Left ventricle myocardium inferior (tissue), 1 donor: ENCODE data around the gene C1QL4. TPM values are rescaled to one million over a fixed set of nuclear protein-coding genes. Genes with fewer than 3 reads are reported as not detected.

Experiments used
- DNase-seq: peaks from one replicate; pipeline ENCODE4 v3.0.0-alpha.2; 2020
- H3K27ac ChIP-seq: fragments of 200-600 bp; replicated peaks from 2 replicates; pipeline ENCODE4 v1.8.0; 2021
- H3K27me3 ChIP-seq: fragments of 200-600 bp; 2 replicates; pipeline ENCODE4 v1.8.0; 2021; ENCODE audit warnings: low read depth
- H3K36me3 ChIP-seq: fragments of 200-600 bp; 2 replicates; pipeline ENCODE4 v1.8.0; 2021
- H3K4me1 ChIP-seq: fragments of 200-600 bp; 2 replicates; pipeline ENCODE4 v1.8.0; 2021
- H3K4me3 ChIP-seq: fragments of 200-600 bp; 2 replicates; pipeline ENCODE4 v1.8.0; 2021; ENCODE audit warnings: mild to moderate bottlenecking, moderate library complexity
- H3K9me3 ChIP-seq: fragments of 200-600 bp; replicated peaks from 2 replicates; pipeline ENCODE4 v1.8.0; 2021
- CTCF ChIP-seq: fragments of 200-600 bp; IDR thresholded peaks from 2 replicates; pipeline ENCODE4 v1.8.0; 2021; ENCODE audit warnings: antibody characterized with exemption, mild to moderate bottlenecking, borderline replicate concordance
- intact Hi-C: fragments of 100-400 bp; cut with micrococcal nuclease; formaldehyde crosslinking; loops from one replicate; pipeline ENCODE4 v1.11.0; 2022
- total RNA-seq: library from RNA; stranded (reverse); fragmentation: NEBNext Ultra II Directional; extraction: Animal tissue kit (Norgen Biotek cat#: 25700); gene quantifications from one replicate; pipeline ENCODE4 v1.2.1, GENCODE V29; 2021
- donor health status: DM: no; HTN: yes; CAD: no; lungs with severe emphysema.

Gene C1QL4
- total RNA-seq, 1 donor from 2014 or later = not detected

- intact Hi-C loops = no loop called here
Observed at GRCh38 chr12:49344486-49345050, 7.6 kb upstream of the C1QL4 start.

GRCh38 chr12:49342914-49343731 is 6.1 kb upstream of the C1QL4 start:
- H3K36me3 ChIP-seq = no peaks in the 10 kb centered on the region
- peaks cover 59% of the 10 kb centered on the region for H3K4me1 ChIP-seq
- intact Hi-C loops = no loop called here
- H3K27me3 ChIP-seq = peaks cover 100% of the 10 kb centered on the region
- H3K4me3 ChIP-seq = peak overlapping the region; percentile 62
- no peaks in the 10 kb centered on the region for H3K9me3 ChIP-seq
- TF ChIP-seq CTCF = no peak
- no peak overlapping the region for H3K27ac ChIP-seq
- no peak for DNase-seq

More at GRCh38 chr12:49344486-49345050, 7.6 kb upstream of the C1QL4 start:
- no peaks in the 10 kb centered on the region for H3K9me3 ChIP-seq
- TF ChIP-seq CTCF = no peak
- H3K36me3 ChIP-seq = no peaks in the 10 kb centered on the region
- peaks cover 61% of the 10 kb centered on the region for H3K4me1 ChIP-seq
- H3K27me3 ChIP-seq = peaks cover 100% of the 10 kb centered on the region
- DNase-seq = no peak
- no peak overlapping the region for H3K27ac ChIP-seq
- H3K4me3 ChIP-seq = peak overlapping the region; percentile 63

GRCh38 chr12:49342066-49342913 is 5.3 kb upstream of the C1QL4 start:
- no peaks in the 10 kb centered on the region for H3K9me3 ChIP-seq
- peak overlapping the region; percentile 62 for H3K4me3 ChIP-seq
- peaks cover 100% of the 10 kb centered on the region for H3K27me3 ChIP-seq
- TF ChIP-seq CTCF = peak; percentile 85
- DNase-seq = peak; percentile 76
- peaks cover 52% of the 10 kb centered on the region for H3K4me1 ChIP-seq
- intact Hi-C loops = no loop called here
- H3K36me3 ChIP-seq = no peaks in the 10 kb centered on the region
- H3K27ac ChIP-seq = no peak overlapping the region

- TF ChIP-seq CTCF = no peak
- Histone ChIP-seq H3K27ac (no peak overlapping the region), H3K9me3 (no peaks in the 10 kb centered on the region), H3K4me1 (peaks cover 52% of the 10 kb centered on the region), H3K36me3 (no peaks in the 10 kb centered on the region), H3K27me3 (peaks cover 100% of the 10 kb centered on the region), H3K4me3 (peak overlapping the region; percentile 62)
- no peak for DNase-seq
- intact Hi-C loops = no loop called here
Observed at GRCh38 chr12:49341777-49342065, 4.7 kb upstream of the C1QL4 start.

GRCh38 chr12:49340971-49341776 is 4.2 kb upstream of the C1QL4 start:
- peaks cover 51% of the 10 kb centered on the region for H3K4me1 ChIP-seq
- no peaks in the 10 kb centered on the region for H3K9me3 ChIP-seq
- peaks cover 100% of the 10 kb centered on the region for H3K27me3 ChIP-seq
- H3K27ac ChIP-seq = no peak overlapping the region
- DNase-seq = no peak
- no peak overlapping the region for H3K4me3 ChIP-seq
- H3K36me3 ChIP-seq = no peaks in the 10 kb centered on the region
- intact Hi-C loops = no loop called here
- no peak for TF ChIP-seq CTCF
